ENCODE data around the gene C3orf22. TPM values are rescaled to one million over a fixed set of nuclear protein-coding genes. Genes with fewer than 3 reads are reported as not detected.

C3orf22 gene
- polyA plus RNA-seq, 1 donor (not counting 4 experiments of a cell fraction or from before 2014, with no cell fraction given): not detected

DNA sequence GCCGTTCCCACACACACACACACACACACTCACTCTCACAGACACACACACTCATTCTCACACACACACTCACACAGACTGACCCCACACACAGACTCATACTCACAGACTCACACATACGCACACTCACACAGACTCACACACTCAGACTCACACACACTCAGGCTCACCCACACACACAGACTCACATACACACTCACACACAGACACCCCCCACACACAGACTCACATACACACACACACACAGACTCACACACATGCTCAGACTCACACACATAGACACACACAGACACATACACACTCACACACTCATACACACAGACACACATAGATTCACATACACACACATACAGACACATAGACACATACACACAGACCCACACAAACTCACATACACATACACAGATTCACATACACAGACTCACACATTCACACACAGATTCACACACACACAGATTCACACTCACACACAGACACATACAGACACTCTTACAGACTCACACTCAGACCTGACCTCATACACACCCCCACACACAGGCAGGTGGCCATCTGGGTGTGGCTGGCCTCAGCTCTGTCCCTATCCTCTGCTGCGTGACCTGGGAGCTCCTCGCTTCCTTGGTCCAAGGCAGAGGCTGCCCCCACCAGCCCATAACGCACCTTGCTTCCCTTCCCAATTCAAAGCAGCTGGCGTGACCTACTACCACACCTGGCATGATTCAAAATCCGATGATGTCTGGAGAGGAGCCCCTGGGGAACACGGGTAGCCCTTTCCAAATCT lies 1.9 kb downstream of the C3orf22 start:
- H3K27ac ChIP-seq (ENCODE audit: control insufficient read depth, insufficient read depth, low read length): no peak overlapping the region

DNA sequence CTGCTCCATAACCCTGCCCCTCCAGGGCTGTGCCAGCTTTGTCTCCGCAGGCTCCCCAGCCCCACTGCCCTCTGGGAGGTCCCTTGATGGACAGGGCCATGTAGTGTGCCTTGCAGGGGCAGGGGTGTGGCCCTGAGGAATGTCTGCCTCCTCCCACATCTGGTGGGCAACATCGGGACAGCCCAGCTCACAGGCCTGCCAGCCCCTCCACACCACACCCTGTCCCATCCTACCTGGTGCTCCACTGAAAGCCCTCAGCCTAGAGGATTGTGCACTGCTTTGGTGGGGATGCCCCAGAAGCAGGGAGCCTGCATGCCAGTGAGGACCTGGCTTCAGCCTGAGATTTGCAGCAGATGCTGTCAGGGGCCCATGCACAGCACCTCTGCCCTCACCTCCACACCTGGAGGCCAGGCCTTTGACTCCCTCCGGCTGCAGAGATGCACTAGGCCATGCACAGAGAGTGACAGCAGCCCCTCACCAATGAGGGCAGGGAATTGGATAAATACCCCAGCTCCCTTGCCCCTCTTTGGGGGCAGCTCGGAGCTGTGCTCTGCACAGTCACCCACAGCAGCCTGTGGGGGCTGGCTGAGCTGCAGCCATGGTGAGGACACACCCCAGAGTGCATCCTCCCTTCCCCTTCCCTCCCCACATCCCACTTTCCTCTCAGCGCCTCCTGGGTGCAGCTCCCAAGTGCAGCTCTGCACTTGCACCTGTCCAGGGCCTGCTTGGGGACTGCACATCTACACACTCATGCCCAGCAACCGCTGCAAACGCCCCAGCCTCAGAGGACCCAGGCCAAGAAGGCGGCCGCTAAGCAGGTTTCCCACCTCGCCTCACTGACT lies 2.7 kb downstream of the C3orf22 start:
- no peaks in the 10 kb centered on the region for H3K36me3 ChIP-seq (ENCODE audit: control insufficient read depth in 2 of 2, extremely low read depth in 1 of 2, insufficient read depth in 2 of 2, low read length in 2 of 2)
- dilution Hi-C loops (cut with MboI; ENCODE audit: extremely low pct_ligation_motif_present, low sequenced_read_pairs): no loop called here
- no peak overlapping the region for H2AFZ ChIP-seq (ENCODE audit: control insufficient read depth, low read length)
- H3K27ac ChIP-seq (ENCODE audit: control insufficient read depth, insufficient read depth, low read length): no peak overlapping the region
- H4K20me1 ChIP-seq (ENCODE audit: control insufficient read depth, extremely low read depth, insufficient read depth, low read length): no peaks in the 10 kb centered on the region
- H3K9me1 ChIP-seq (ENCODE audit: control insufficient read depth, extremely low read depth, insufficient read depth, low read length): no peaks in the 10 kb centered on the region
- no peaks in the 10 kb centered on the region for H3K79me2 ChIP-seq (ENCODE audit: control insufficient read depth, insufficient read depth, low read length)
- H3K4me2 ChIP-seq (ENCODE audit: control insufficient read depth, extremely low read depth, insufficient read depth, low read depth, low read length): no peak overlapping the region
- no peaks in the 10 kb centered on the region for H3K27me3 ChIP-seq (ENCODE audit: control insufficient read depth, extremely low read depth, insufficient read depth, low read length)
- no peak overlapping the region for H3K4me3 ChIP-seq (ENCODE audit: control insufficient read depth in 2 of 3, extremely low read depth in 1 of 3, insufficient read depth in 2 of 3, low read depth in 1 of 3, low read length in 3 of 3)
- DNase-seq (ENCODE audit: low read depth, low spot score) (no peak), FAIRE-seq (no peak)
- H3K4me1 ChIP-seq (ENCODE audit: control insufficient read depth, extremely low read depth, insufficient read depth, low read length): no peaks in the 10 kb centered on the region
- H3K9me3 ChIP-seq (ENCODE audit: control insufficient read depth, low read depth, low read length): no peaks in the 10 kb centered on the region
- no peak overlapping the region for H3K9ac ChIP-seq (ENCODE audit: control insufficient read depth, extremely low read depth, insufficient read depth, low read length)
- TF ChIP-seq, protein P1, sequence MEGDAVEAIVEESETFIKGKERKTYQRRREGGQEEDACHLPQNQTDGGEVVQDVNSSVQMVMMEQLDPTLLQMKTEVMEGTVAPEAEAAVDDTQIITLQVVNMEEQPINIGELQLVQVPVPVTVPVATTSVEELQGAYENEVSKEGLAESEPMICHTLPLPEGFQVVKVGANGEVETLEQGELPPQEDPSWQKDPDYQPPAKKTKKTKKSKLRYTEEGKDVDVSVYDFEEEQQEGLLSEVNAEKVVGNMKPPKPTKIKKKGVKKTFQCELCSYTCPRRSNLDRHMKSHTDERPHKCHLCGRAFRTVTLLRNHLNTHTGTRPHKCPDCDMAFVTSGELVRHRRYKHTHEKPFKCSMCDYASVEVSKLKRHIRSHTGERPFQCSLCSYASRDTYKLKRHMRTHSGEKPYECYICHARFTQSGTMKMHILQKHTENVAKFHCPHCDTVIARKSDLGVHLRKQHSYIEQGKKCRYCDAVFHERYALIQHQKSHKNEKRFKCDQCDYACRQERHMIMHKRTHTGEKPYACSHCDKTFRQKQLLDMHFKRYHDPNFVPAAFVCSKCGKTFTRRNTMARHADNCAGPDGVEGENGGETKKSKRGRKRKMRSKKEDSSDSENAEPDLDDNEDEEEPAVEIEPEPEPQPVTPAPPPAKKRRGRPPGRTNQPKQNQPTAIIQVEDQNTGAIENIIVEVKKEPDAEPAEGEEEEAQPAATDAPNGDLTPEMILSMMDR (optimal IDR thresholded peaks at IDR 0.05 in 1 of 3, IDR thresholded peaks at IDR 0.05 in 1 of 3, conservative IDR thresholded peaks at IDR 0.05 in 1 of 3; ENCODE audit: extremely low read depth in 1 of 3, insufficient read depth in 2 of 3, low read length in 3 of 3): no peak
- no peak for TF ChIP-seq EZH2 (IDR thresholded peaks at IDR 0.05; ENCODE audit: low read length)

More for the DNA sequence above, 1.9 kb downstream of the C3orf22 start:
- no peak for DNase-seq (ENCODE audit: low read depth, low spot score)
- no peaks in the 10 kb centered on the region for H3K9me1 ChIP-seq (ENCODE audit: control insufficient read depth, extremely low read depth, insufficient read depth, low read length)
- dilution Hi-C loops (cut with MboI; ENCODE audit: extremely low pct_ligation_motif_present, low sequenced_read_pairs): no loop called here
- H3K27me3 ChIP-seq (ENCODE audit: control insufficient read depth, extremely low read depth, insufficient read depth, low read length): no peaks in the 10 kb centered on the region
- FAIRE-seq: no peak
- H3K4me3 ChIP-seq (ENCODE audit: control insufficient read depth in 2 of 3, extremely low read depth in 1 of 3, insufficient read depth in 2 of 3, low read depth in 1 of 3, low read length in 3 of 3): no peak overlapping the region
- H3K9me3 ChIP-seq (ENCODE audit: control insufficient read depth, low read depth, low read length): no peaks in the 10 kb centered on the region
- no peak overlapping the region for H3K4me2 ChIP-seq (ENCODE audit: control insufficient read depth, extremely low read depth, insufficient read depth, low read depth, low read length)
- no peak overlapping the region for H2AFZ ChIP-seq (ENCODE audit: control insufficient read depth, low read length)
- no peaks in the 10 kb centered on the region for H3K36me3 ChIP-seq (ENCODE audit: control insufficient read depth in 2 of 2, extremely low read depth in 1 of 2, insufficient read depth in 2 of 2, low read length in 2 of 2)
- H4K20me1 ChIP-seq (ENCODE audit: control insufficient read depth, extremely low read depth, insufficient read depth, low read length): no peaks in the 10 kb centered on the region
- H3K9ac ChIP-seq (ENCODE audit: control insufficient read depth, extremely low read depth, insufficient read depth, low read length): no peak overlapping the region
- TF ChIP-seq, protein P1 (optimal IDR thresholded peaks at IDR 0.05 in 1 of 3, IDR thresholded peaks at IDR 0.05 in 1 of 3, conservative IDR thresholded peaks at IDR 0.05 in 1 of 3; ENCODE audit: extremely low read depth in 1 of 3, insufficient read depth in 2 of 3, low read length in 3 of 3): no peak
- TF ChIP-seq EZH2 (IDR thresholded peaks at IDR 0.05; ENCODE audit: low read length): no peak
- H3K4me1 ChIP-seq (ENCODE audit: control insufficient read depth, extremely low read depth, insufficient read depth, low read length): no peaks in the 10 kb centered on the region
- no peaks in the 10 kb centered on the region for H3K79me2 ChIP-seq (ENCODE audit: control insufficient read depth, insufficient read depth, low read length)
